ENCODE measurements around the gene C2CD4A. TPM values are rescaled to one million over a fixed set of nuclear protein-coding genes. Genes with fewer than 3 reads are reported as not detected.
A peak's percentile ranks its signal among the peaks of the same experiment; 100 is the strongest.

The C2CD4A gene
- total and polyA plus RNA-seq, 10 of the 15 experiments (the other 5 are each of a cell fraction or from before 2014, with no cell fraction given): not detected

GRCh38 chr15:62059816-62060112 lies 7.0 kb upstream of the C2CD4A start (continued):
- TF ChIP-seq ZZZ3 (IDR thresholded peaks at IDR 0.05; ENCODE audit: control insufficient read depth, insufficient read length, low read depth) (no peak), MTA3 (IDR thresholded peaks at IDR 0.05; ENCODE audit: borderline replicate concordance, low read length) (no peak), SMARCA5 (IDR thresholded peaks at IDR 0.05) (no peak; the same call in 1 of the 2 replicates), CBX5 (IDR thresholded peaks at IDR 0.05; ENCODE audit: low read depth) (peak; percentile 30; the same call in 1 of the 2 replicates), FOXM1 (IDR thresholded peaks at IDR 0.05; ENCODE audit: low read depth, low read length) (0 out of 2 replicates have a peak, but pooled peaks have one; percentile 10), NR2C2 (IDR thresholded peaks at IDR 0.05; ENCODE audit: borderline replicate concordance, control insufficient read depth, insufficient read length, low read depth) (no peak), CBFB (IDR thresholded peaks at IDR 0.05; ENCODE audit: low read depth) (no peak), IKZF2 (IDR thresholded peaks at IDR 0.05) (peak in 1 of 2 experiments; percentile 37; a peak in 2 of 4 replicates), ESRRA (IDR thresholded peaks at IDR 0.05; ENCODE audit: low read length) (no peak), IKZF1 (conservative IDR thresholded peaks at IDR 0.05) (no peak), ZBTB33 (IDR thresholded peaks at IDR 0.05) (no peak), SUPT20H (IDR thresholded peaks at IDR 0.05; ENCODE audit: borderline replicate concordance, control insufficient read depth, low read depth, low read length) (no peak), DPF2 (IDR thresholded peaks at IDR 0.05) (no peak), SIX5 (IDR thresholded peaks at IDR 0.05; ENCODE audit: low read depth, low read length, severe bottlenecking) (peak; percentile 5), SMC3 (IDR thresholded peaks at IDR 0.05; ENCODE audit: borderline replicate concordance, low read length) (no peak)
- TF ChIP-seq, protein P1, sequence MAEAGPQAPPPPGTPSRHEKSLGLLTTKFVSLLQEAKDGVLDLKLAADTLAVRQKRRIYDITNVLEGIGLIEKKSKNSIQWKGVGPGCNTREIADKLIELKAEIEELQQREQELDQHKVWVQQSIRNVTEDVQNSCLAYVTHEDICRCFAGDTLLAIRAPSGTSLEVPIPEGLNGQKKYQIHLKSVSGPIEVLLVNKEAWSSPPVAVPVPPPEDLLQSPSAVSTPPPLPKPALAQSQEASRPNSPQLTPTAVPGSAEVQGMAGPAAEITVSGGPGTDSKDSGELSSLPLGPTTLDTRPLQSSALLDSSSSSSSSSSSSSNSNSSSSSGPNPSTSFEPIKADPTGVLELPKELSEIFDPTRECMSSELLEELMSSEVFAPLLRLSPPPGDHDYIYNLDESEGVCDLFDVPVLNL (IDR thresholded peaks at IDR 0.05; ENCODE audit: low read depth, low read length): no peak
- TF ChIP-seq, protein P2, sequence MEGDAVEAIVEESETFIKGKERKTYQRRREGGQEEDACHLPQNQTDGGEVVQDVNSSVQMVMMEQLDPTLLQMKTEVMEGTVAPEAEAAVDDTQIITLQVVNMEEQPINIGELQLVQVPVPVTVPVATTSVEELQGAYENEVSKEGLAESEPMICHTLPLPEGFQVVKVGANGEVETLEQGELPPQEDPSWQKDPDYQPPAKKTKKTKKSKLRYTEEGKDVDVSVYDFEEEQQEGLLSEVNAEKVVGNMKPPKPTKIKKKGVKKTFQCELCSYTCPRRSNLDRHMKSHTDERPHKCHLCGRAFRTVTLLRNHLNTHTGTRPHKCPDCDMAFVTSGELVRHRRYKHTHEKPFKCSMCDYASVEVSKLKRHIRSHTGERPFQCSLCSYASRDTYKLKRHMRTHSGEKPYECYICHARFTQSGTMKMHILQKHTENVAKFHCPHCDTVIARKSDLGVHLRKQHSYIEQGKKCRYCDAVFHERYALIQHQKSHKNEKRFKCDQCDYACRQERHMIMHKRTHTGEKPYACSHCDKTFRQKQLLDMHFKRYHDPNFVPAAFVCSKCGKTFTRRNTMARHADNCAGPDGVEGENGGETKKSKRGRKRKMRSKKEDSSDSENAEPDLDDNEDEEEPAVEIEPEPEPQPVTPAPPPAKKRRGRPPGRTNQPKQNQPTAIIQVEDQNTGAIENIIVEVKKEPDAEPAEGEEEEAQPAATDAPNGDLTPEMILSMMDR (IDR thresholded peaks at IDR 0.05 in 2 of 3, conservative IDR thresholded peaks at IDR 0.05 in 1 of 3; ENCODE audit: control insufficient read depth in 2 of 3, extremely low read depth in 1 of 3, insufficient read depth in 1 of 3, low read depth in 3 of 3, low read length in 3 of 3): no peak
- TF ChIP-seq, protein P3, sequence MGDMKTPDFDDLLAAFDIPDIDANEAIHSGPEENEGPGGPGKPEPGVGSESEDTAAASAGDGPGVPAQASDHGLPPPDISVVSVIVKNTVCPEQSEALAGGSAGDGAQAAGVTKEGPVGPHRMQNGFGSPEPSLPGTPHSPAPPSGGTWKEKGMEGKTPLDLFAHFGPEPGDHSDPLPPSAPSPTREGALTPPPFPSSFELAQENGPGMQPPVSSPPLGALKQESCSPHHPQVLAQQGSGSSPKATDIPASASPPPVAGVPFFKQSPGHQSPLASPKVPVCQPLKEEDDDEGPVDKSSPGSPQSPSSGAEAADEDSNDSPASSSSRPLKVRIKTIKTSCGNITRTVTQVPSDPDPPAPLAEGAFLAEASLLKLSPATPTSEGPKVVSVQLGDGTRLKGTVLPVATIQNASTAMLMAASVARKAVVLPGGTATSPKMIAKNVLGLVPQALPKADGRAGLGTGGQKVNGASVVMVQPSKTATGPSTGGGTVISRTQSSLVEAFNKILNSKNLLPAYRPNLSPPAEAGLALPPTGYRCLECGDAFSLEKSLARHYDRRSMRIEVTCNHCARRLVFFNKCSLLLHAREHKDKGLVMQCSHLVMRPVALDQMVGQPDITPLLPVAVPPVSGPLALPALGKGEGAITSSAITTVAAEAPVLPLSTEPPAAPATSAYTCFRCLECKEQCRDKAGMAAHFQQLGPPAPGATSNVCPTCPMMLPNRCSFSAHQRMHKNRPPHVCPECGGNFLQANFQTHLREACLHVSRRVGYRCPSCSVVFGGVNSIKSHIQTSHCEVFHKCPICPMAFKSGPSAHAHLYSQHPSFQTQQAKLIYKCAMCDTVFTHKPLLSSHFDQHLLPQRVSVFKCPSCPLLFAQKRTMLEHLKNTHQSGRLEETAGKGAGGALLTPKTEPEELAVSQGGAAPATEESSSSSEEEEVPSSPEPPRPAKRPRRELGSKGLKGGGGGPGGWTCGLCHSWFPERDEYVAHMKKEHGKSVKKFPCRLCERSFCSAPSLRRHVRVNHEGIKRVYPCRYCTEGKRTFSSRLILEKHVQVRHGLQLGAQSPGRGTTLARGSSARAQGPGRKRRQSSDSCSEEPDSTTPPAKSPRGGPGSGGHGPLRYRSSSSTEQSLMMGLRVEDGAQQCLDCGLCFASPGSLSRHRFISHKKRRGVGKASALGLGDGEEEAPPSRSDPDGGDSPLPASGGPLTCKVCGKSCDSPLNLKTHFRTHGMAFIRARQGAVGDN (IDR thresholded peaks at IDR 0.05): no peak

All from GM12878 (cell line).